ENCODE data around the gene DEPDC5. TPM values are rescaled to one million over a fixed set of nuclear protein-coding genes. Genes with fewer than 3 reads are reported as not detected.
"Not testable (repeated sequence)": the region's sequence is repeated elsewhere in the genome, so short reads cannot be mapped to it uniquely, and the experiment has no call there.

Gene DEPDC5
- total and polyA plus RNA-seq, 4 donors = 7.5 to 36.7 (median 18.3) TPM

DNA sequence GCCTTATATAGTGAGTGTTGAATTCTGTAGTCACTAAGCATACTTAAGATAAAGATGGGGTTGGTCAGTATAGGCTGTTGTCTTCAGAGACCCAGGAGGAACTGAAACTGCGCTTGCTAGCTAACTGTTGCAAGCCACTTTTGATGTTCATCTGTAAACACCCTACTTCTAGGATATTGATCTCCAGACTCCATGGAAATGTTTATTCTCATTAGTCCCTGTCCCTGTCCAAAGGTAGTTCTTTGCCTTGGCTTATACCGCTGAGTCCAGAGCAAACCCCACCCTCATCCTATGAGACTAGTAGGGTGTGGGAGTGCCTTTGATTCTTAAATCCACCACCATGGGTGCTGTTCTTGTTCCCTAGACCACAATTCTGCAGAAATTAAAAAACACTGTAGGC, 36.4 kb downstream of the DEPDC5 start:
- H3K36me3 ChIP-seq (ENCODE audit: control insufficient read depth in 1 of 2, insufficient read depth in 2 of 2, low read length in 1 of 2) = no peaks in the 10 kb centered on the region
- 93 to 98% methylated on average over 2 of the region's 2 CpGs for WGBS, 2 donors
- DNase-seq = no peak
- H3K4me1 ChIP-seq (ENCODE audit: control insufficient read depth in 1 of 2, insufficient read depth in 2 of 2, low read length in 2 of 2) = no peaks in the 10 kb centered on the region
- H3K27ac ChIP-seq (ENCODE audit: low read depth in 1 of 2, low read length in 2 of 2) = no peak overlapping the region
- H3K27me3 ChIP-seq (ENCODE audit: control insufficient read depth in 1 of 2, insufficient read depth in 2 of 2, low read length in 1 of 2) = no peaks in the 10 kb centered on the region
- no peak for ATAC-seq (ENCODE audit: low FRiP score)
- no peaks in the 10 kb centered on the region for H3K9me3 ChIP-seq (ENCODE audit: control insufficient read depth, low read length)
- no peak overlapping the region for H3K4me3 ChIP-seq (ENCODE audit: low read length in 2 of 2)
- intact Hi-C loops (cut with DNase I) = no loop called here

DNA sequence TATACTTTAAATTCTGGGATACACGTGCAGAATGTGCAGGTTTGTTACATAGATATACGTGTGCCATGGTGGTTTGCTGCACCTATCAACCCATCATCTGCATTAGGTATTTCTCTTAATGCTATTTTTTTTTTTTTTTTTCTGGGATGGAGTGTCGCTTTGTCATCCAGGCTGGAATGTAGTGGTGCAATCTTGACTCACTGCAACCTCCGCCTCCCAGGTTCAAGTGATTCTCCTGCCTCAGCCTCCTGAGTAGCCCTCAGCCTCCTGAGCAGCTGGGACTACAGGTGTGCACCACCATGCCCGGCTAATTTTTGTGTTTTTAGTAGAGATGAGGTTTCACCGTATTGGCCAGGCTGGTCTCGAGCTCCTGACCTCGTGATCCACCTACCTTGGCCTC, 45.5 kb downstream of the DEPDC5 start:
- not testable (repeated sequence) for H3K36me3 ChIP-seq (ENCODE audit: control insufficient read depth in 1 of 2, insufficient read depth in 2 of 2, low read length in 1 of 2); DNase-seq
- WGBS, 2 donors = 85 to 86% methylated on average over 8 of the region's 8 CpGs

DNA sequence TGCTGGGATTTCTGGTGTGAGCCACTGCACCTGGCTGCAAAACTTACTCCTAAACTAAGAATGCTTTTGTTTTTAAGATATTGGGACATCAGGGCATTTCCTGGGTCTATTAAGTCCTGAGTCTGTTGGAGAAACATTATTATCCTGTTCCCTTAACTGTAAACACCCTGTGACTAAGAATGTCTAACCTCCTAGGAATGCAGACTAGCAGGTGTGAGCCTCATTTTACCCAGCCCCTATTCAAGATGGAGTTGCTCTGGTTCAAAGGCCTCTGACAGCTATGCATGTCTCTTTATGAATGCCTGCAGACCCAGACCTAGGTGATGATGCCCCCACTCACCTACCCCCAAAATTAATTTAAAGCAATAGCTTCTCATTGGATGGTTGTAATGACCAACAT, 46.2 kb downstream of the DEPDC5 start:
- ATAC-seq (ENCODE audit: low FRiP score) = no peak
- DNase-seq = no peak
- Histone ChIP-seq H3K36me3 (ENCODE audit: control insufficient read depth in 1 of 2, insufficient read depth in 2 of 2, low read length in 1 of 2) (peaks cover 7% of the 10 kb centered on the region in 2 donors), H3K27ac (ENCODE audit: low read depth in 1 of 2, low read length in 2 of 2) (no peak overlapping the region), H3K27me3 (ENCODE audit: control insufficient read depth in 1 of 2, insufficient read depth in 2 of 2, low read length in 1 of 2) (no peaks in the 10 kb centered on the region), H3K9me3 (ENCODE audit: control insufficient read depth, low read length) (no peaks in the 10 kb centered on the region), H3K4me3 (ENCODE audit: low read length in 2 of 2) (no peak overlapping the region), H3K4me1 (ENCODE audit: control insufficient read depth in 1 of 2, insufficient read depth in 2 of 2, low read length in 2 of 2) (no peaks in the 10 kb centered on the region)
- intact Hi-C loops (cut with DNase I) = no loop called here

More for the DNA sequence above, 45.5 kb downstream of the DEPDC5 start:
- H3K4me1 ChIP-seq (ENCODE audit: control insufficient read depth in 1 of 2, insufficient read depth in 2 of 2, low read length in 2 of 2); intact Hi-C loops (cut with DNase I); ATAC-seq (ENCODE audit: low FRiP score); H3K9me3 ChIP-seq (ENCODE audit: control insufficient read depth, low read length); H3K27ac ChIP-seq (ENCODE audit: low read depth in 1 of 2, low read length in 2 of 2); H3K4me3 ChIP-seq (ENCODE audit: low read length in 2 of 2); H3K27me3 ChIP-seq (ENCODE audit: control insufficient read depth in 1 of 2, insufficient read depth in 2 of 2, low read length in 1 of 2): not testable (repeated sequence)

DNA sequence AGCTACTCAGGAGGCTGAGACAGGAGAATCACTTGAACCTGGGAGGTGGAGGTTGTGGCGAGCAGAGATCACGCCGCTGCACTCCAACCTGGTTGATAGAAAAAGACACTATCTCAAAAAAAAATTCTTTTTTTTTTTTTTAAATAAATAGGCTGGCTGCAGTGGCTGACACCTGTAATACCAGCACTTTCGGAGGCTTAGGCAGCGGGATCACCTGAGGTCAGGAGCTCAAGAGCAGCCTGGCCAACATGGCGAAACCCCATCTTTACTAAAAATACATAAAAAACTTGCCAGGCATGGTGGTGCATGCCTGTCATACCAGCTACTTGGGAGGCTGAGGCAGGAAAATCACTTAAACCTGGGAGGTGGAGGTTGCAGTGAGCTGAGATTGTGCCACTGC, 47.0 kb downstream of the DEPDC5 start:
- 97 to 99% methylated on average over 6 of the region's 6 CpGs for WGBS, 2 donors
- H3K9me3 ChIP-seq (ENCODE audit: control insufficient read depth, low read length); intact Hi-C loops (cut with DNase I); H3K4me1 ChIP-seq (ENCODE audit: control insufficient read depth in 1 of 2, insufficient read depth in 2 of 2, low read length in 2 of 2); H3K27ac ChIP-seq (ENCODE audit: low read depth in 1 of 2, low read length in 2 of 2); H3K27me3 ChIP-seq (ENCODE audit: control insufficient read depth in 1 of 2, insufficient read depth in 2 of 2, low read length in 1 of 2); H3K36me3 ChIP-seq (ENCODE audit: control insufficient read depth in 1 of 2, insufficient read depth in 2 of 2, low read length in 1 of 2); H3K4me3 ChIP-seq (ENCODE audit: low read length in 2 of 2); ATAC-seq (ENCODE audit: low FRiP score); DNase-seq: not testable (repeated sequence)

DNA sequence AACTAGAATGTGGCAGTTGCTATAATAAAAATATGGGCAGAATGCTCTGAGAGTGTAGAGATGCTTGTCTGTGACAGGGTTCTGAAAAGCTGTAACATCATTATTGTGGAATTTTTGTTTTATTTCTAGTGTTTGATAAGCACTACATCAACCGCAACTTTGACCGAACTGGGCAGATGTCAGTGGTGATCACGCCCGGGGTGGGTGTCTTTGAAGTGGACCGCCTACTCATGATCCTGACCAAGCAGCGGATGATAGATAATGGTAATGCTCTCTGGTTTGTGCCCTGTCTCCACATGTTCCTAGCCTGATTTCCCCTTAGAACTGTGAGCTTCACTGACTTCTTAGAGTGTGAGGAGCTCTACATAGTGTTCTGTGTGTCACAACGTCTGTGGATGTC, 48.8 kb downstream of the DEPDC5 start:
- ATAC-seq (ENCODE audit: low FRiP score) (no peak), DNase-seq (no peak)
- Histone ChIP-seq H3K4me1 (ENCODE audit: control insufficient read depth in 1 of 2, insufficient read depth in 2 of 2, low read length in 2 of 2) (no peaks in the 10 kb centered on the region), H3K27me3 (ENCODE audit: control insufficient read depth in 1 of 2, insufficient read depth in 2 of 2, low read length in 1 of 2) (no peaks in the 10 kb centered on the region), H3K4me3 (ENCODE audit: low read length in 2 of 2) (no peak overlapping the region), H3K9me3 (ENCODE audit: control insufficient read depth, low read length) (no peaks in the 10 kb centered on the region), H3K36me3 (ENCODE audit: control insufficient read depth in 1 of 2, insufficient read depth in 2 of 2, low read length in 1 of 2) (peaks cover 9 to 10% of the 10 kb centered on the region in 2 donors), H3K27ac (ENCODE audit: low read depth in 1 of 2, low read length in 2 of 2) (no peak overlapping the region)
- intact Hi-C loops (cut with DNase I) = no loop called here
- WGBS, 2 donors = 95% methylated on average over 7 of the region's 7 CpGs

DNA sequence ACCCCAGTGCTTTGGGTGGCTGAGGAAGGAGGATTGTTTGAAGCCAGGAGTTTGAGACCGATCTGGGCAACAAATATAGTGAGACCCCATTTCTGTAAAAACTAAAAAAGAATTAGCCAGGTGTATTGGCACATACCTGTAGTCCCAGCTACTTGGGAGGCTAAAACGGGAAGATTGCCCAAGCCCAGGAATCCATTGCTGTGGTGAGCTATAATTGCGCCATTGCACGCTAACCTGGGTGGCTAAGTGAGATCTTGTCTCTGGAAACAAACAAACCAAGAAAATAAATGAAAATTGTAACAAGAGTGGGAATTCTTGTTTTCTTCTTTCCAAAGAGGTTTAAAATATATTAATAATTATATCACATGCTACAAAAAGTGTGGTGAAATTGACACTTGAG, 52.9 kb downstream of the DEPDC5 start:
- intact Hi-C loops (cut with DNase I) = no loop called here
- ATAC-seq (ENCODE audit: low FRiP score) = no peak
- H3K4me3 ChIP-seq (ENCODE audit: low read length in 2 of 2) = no peak overlapping the region
- DNase-seq = no peak
- no peaks in the 10 kb centered on the region for H3K4me1 ChIP-seq (ENCODE audit: control insufficient read depth in 1 of 2, insufficient read depth in 2 of 2, low read length in 2 of 2)
- WGBS, 2 donors = 96 to 97% methylated on average over 4 of the region's 4 CpGs
- peaks cover 9 to 11% of the 10 kb centered on the region in 2 donors for H3K36me3 ChIP-seq (ENCODE audit: control insufficient read depth in 1 of 2, insufficient read depth in 2 of 2, low read length in 1 of 2)
- no peak overlapping the region for H3K27ac ChIP-seq (ENCODE audit: low read depth in 1 of 2, low read length in 2 of 2)
- H3K27me3 ChIP-seq (ENCODE audit: control insufficient read depth in 1 of 2, insufficient read depth in 2 of 2, low read length in 1 of 2) = no peaks in the 10 kb centered on the region
- no peaks in the 10 kb centered on the region for H3K9me3 ChIP-seq (ENCODE audit: control insufficient read depth, low read length)

DNA sequence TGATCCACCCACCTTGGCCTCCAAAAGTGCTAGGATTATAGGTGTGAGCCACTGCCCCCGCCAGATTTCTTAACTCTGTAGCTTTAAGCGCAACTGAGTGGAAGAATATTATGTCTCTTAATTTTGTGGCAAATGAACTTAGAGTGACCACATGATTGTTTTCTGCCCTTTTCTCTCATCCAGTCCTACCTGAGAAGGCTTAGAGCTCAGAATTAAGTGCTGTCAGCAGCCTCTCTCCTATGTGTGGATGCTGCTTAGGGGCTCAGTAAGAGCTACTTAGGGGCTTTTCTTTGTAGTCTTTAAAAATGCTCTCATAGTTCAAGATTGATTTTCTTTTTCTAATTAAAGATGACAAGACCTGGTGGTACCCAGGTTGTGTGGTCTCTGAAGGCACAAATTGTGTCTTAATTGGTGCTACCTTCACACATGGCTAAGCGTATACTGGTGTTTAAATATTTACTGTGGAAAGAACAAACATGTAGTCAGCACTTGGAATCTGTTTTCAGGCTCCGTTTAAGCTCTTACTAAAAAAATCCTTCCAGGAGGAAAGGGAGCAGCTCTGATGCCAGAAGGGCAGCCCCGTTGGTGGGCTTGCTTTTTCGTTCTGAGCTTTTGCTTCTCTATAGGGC, 59.3 kb downstream of the DEPDC5 start:
- H3K4me3 ChIP-seq (ENCODE audit: low read length in 2 of 2) = no peak overlapping the region
- H3K27me3 ChIP-seq (ENCODE audit: control insufficient read depth in 1 of 2, insufficient read depth in 2 of 2, low read length in 1 of 2) = no peaks in the 10 kb centered on the region
- no peaks in the 10 kb centered on the region for H3K4me1 ChIP-seq (ENCODE audit: control insufficient read depth in 1 of 2, insufficient read depth in 2 of 2, low read length in 2 of 2)
- no peaks in the 10 kb centered on the region for H3K9me3 ChIP-seq (ENCODE audit: control insufficient read depth, low read length)
- WGBS, 2 donors = 72 to 76% methylated on average over 6 of the region's 6 CpGs
- intact Hi-C loops (cut with DNase I) = no loop called here
- no peak overlapping the region for H3K27ac ChIP-seq (ENCODE audit: low read depth in 1 of 2, low read length in 2 of 2)
- ATAC-seq (ENCODE audit: low FRiP score) = no peak
- no peak for DNase-seq
- H3K36me3 ChIP-seq (ENCODE audit: control insufficient read depth in 1 of 2, insufficient read depth in 2 of 2, low read length in 1 of 2) = peaks cover 6 to 7% of the 10 kb centered on the region in 2 donors

DNA sequence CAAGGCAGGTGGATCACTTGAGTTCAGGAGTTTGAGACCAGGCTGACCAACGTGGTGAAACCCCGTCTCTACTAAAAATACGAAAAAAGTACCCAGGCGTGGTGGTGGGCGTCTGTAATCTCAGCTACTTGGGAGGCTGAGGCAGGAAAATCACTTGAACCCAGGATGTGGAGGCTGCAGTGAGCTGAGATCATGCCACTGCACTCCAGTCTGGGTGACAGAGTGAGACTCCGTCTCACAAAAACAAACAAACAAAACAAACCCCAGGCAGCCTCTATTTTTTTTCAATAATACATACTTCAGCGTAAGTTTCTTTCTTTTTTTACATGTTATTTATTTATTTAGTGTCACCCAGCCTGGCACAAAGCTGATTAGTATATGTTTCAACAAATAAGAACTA, 60.1 kb downstream of the DEPDC5 start:
- H3K36me3 ChIP-seq (ENCODE audit: control insufficient read depth in 1 of 2, insufficient read depth in 2 of 2, low read length in 1 of 2); H3K4me3 ChIP-seq (ENCODE audit: low read length in 2 of 2); H3K27me3 ChIP-seq (ENCODE audit: control insufficient read depth in 1 of 2, insufficient read depth in 2 of 2, low read length in 1 of 2); H3K4me1 ChIP-seq (ENCODE audit: control insufficient read depth in 1 of 2, insufficient read depth in 2 of 2, low read length in 2 of 2); H3K9me3 ChIP-seq (ENCODE audit: control insufficient read depth, low read length); ATAC-seq (ENCODE audit: low FRiP score); DNase-seq; intact Hi-C loops (cut with DNase I); H3K27ac ChIP-seq (ENCODE audit: low read depth in 1 of 2, low read length in 2 of 2): not testable (repeated sequence)
- 90 to 96% methylated on average over 7 of the region's 7 CpGs for WGBS, 2 donors

DNA sequence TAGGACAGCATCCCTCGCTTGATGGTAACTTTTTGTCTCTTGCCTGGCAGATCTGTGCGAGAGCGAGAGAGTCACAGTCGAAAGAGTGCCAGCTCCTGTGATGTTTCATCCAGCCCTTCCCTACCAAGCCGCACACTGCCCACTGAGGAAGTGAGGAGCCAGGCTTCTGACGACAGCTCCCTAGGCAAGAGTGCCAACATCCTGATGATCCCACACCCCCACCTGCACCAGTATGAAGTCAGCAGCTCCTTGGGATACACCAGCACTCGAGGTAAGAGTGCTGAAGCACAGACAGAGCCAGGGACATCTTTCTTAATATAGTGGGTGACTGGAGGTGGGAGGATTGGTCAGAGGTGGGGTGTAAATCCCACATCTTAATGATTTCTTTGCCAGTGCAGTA, 61.1 kb downstream of the DEPDC5 start:
- Histone ChIP-seq H3K9me3 (ENCODE audit: control insufficient read depth, low read length) (no peaks in the 10 kb centered on the region), H3K27me3 (ENCODE audit: control insufficient read depth in 1 of 2, insufficient read depth in 2 of 2, low read length in 1 of 2) (no peaks in the 10 kb centered on the region), H3K4me1 (ENCODE audit: control insufficient read depth in 1 of 2, insufficient read depth in 2 of 2, low read length in 2 of 2) (no peaks in the 10 kb centered on the region), H3K27ac (ENCODE audit: low read depth in 1 of 2, low read length in 2 of 2) (no peak overlapping the region), H3K36me3 (ENCODE audit: control insufficient read depth in 1 of 2, insufficient read depth in 2 of 2, low read length in 1 of 2) (peaks cover 6 to 8% of the 10 kb centered on the region in 2 donors), H3K4me3 (ENCODE audit: low read length in 2 of 2) (no peak overlapping the region)
- intact Hi-C loops (cut with DNase I) = no loop called here
- DNase-seq (no peak), ATAC-seq (ENCODE audit: low FRiP score) (no peak)
- 92 to 95% methylated on average over 7 of the region's 7 CpGs for WGBS, 2 donors
